Measurements from ENCODE around the gene HIGD1B.

DNA sequence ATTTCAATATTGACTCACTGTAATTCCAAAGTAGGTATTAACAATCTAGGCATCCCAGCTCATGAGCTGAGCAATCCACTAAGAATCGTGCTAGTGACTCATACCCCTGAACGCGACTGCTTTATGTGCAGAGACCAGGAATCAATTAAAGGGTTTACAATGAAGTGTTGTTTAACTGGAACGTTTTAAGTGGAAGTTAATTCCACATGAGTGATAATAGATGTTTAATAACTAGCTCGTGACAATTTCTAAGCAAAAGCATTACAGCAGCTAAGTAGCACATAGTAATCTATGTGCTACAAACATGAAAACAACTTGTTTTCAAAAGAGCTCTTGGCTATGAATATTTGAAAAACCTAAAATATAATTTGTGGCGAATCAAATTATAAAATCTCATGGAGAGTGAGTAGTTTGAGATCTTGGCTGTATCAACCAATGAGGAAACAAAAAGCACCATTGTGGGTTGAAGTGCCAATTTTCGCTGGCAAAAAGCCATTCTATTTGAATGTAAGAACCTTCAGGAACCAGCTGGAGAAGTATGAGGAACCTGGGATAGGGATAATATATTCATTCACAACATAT lies 27.0 kb upstream of the HIGD1B start:
- TF ChIP-seq, protein P1, sequence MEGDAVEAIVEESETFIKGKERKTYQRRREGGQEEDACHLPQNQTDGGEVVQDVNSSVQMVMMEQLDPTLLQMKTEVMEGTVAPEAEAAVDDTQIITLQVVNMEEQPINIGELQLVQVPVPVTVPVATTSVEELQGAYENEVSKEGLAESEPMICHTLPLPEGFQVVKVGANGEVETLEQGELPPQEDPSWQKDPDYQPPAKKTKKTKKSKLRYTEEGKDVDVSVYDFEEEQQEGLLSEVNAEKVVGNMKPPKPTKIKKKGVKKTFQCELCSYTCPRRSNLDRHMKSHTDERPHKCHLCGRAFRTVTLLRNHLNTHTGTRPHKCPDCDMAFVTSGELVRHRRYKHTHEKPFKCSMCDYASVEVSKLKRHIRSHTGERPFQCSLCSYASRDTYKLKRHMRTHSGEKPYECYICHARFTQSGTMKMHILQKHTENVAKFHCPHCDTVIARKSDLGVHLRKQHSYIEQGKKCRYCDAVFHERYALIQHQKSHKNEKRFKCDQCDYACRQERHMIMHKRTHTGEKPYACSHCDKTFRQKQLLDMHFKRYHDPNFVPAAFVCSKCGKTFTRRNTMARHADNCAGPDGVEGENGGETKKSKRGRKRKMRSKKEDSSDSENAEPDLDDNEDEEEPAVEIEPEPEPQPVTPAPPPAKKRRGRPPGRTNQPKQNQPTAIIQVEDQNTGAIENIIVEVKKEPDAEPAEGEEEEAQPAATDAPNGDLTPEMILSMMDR (IDR thresholded peaks at IDR 0.05) = no peak
- TF ChIP-seq POLR2A (IDR thresholded peaks at IDR 0.05) = no peak

Measured in Peyer's patch (tissue), 4 donors.